Neuron (in vitro differentiated cells): ENCODE measurements around the gene CCBE1.

Experiments used
- H2AFZ ChIP-seq: one replicate; pipeline ENCODE4 v1.6.1; 2013; ENCODE audit warnings: low read depth, mild to moderate bottlenecking, inconsistent platforms, low read length, moderate library complexity
- H3K27me3 ChIP-seq: one replicate; pipeline ENCODE4 v1.6.1; 2013; ENCODE audit warnings: low read length; ENCODE audit not compliant: insufficient read depth
- H3K36me3 ChIP-seq: one replicate; pipeline ENCODE4 v1.6.1; 2013; ENCODE audit warnings: low read length; ENCODE audit not compliant: insufficient read depth
- H3K4me1 ChIP-seq: one replicate; pipeline ENCODE4 v1.6.1; 2013; ENCODE audit warnings: low read length; ENCODE audit not compliant: insufficient read depth
- H3K4me3 ChIP-seq: 2 replicates; pipeline ENCODE4 v1.5.1; 2013; ENCODE audit warnings: mild to moderate bottlenecking, low read length, moderate library complexity
- H3K9me3 ChIP-seq: one replicate; pipeline ENCODE4 v1.6.1; 2013; ENCODE audit warnings: low read length

Gene CCBE1

DNA sequence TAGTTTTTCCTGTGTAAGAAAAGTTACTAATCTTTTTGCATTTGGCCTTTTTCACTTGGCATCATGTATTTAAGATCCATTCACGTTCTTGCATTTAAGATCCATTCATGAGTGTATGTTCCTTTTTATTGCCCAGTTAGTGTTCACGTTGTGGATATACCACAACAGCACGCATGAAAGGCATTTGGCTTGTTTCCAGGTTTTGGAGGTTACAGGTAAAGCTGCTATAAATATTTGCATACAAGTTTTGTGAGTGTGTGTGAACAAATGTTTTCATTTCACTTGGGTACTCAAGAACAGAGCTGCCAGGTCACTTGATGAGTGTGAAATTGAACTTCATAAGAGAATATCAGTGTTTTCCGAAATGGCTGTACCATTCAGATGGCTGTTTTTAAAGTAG lies 121.2 kb downstream of the CCBE1 start:
- H3K4me1 ChIP-seq, result peaks cover under 1% of the 10 kb centered on the region
- no peak overlapping the region for H2AFZ ChIP-seq

DNA sequence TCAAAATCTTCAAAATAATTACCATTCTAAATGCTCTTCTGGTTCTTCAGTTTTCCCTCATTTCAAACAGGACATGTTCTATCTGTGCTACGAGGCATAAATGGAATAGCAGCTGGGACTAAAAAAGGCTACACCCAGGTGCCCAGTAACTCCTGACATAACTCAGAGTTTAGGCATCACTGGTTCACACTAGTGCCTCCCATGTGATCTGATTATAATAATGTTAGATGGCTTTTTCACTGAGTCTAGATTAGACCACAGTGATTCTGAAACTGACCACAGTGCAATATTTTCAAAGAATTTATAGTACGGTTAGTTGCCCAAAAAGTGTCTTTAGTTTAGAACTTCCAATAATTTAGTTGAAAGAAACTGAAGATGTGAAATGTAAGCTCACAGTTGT lies 123.3 kb downstream of the CCBE1 start:
- peaks cover 15% of the 10 kb centered on the region for H3K4me1 ChIP-seq
- peaks cover 5% of the 10 kb centered on the region for H3K27me3 ChIP-seq
- H3K36me3 ChIP-seq, result no peaks in the 10 kb centered on the region
- no peak overlapping the region for H3K4me3 ChIP-seq
- H2AFZ ChIP-seq, result no peak overlapping the region
- no peaks in the 10 kb centered on the region for H3K9me3 ChIP-seq

More for the DNA sequence above, 121.2 kb downstream of the CCBE1 start:
- Histone ChIP-seq H3K36me3 (no peaks in the 10 kb centered on the region), H3K9me3 (no peaks in the 10 kb centered on the region), H3K4me3 (no peak overlapping the region), H3K27me3 (peaks cover 5% of the 10 kb centered on the region)

DNA sequence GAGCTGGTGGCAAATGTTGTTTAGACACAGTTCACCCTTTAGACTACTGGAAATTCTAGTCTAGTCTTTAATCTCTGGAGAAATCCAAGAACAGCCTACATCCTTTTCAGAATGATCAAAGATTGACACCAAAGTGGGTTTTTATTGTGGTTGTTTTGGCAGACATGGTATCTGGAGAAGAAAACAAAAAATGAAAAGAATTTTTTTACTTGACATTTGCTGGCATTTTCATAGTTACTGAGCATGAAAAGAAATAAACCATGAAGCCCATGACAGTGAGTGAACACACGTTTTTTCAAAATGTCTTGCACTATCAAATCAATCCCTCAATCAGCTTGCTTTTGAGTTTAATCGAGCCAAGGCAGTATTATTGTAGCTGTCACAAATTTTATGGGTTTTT lies 125.3 kb downstream of the CCBE1 start:
- Histone ChIP-seq H3K27me3 (peaks cover 13% of the 10 kb centered on the region), H2AFZ (no peak overlapping the region), H3K9me3 (no peaks in the 10 kb centered on the region), H3K4me3 (no peak overlapping the region), H3K36me3 (no peaks in the 10 kb centered on the region), H3K4me1 (peaks cover 15% of the 10 kb centered on the region)

DNA sequence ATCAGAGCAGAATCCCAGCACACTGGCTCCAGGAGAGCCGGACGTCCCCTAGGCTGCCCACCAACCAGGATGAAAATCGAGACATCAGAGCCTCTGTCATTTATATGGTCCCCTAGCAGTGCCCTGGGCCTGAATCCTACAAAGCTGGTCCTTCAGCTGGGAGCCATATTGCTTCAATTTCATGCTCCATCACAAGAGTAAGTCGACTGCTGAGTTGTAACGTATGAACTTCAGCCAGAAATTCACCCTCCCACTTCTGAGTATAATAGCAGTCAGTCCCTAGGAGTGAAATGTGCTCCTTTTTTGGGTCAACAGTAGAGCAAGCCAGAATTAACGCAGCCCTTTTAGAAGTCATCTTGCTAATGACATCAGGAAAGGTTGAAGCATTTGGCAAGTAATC lies 126.4 kb downstream of the CCBE1 start:
- no peaks in the 10 kb centered on the region for H3K9me3 ChIP-seq
- no peak overlapping the region for H2AFZ ChIP-seq
- H3K27me3 ChIP-seq, result peaks cover 11% of the 10 kb centered on the region
- peaks cover 15% of the 10 kb centered on the region for H3K4me1 ChIP-seq
- H3K36me3 ChIP-seq, result no peaks in the 10 kb centered on the region
- H3K4me3 ChIP-seq, result no peak overlapping the region

DNA sequence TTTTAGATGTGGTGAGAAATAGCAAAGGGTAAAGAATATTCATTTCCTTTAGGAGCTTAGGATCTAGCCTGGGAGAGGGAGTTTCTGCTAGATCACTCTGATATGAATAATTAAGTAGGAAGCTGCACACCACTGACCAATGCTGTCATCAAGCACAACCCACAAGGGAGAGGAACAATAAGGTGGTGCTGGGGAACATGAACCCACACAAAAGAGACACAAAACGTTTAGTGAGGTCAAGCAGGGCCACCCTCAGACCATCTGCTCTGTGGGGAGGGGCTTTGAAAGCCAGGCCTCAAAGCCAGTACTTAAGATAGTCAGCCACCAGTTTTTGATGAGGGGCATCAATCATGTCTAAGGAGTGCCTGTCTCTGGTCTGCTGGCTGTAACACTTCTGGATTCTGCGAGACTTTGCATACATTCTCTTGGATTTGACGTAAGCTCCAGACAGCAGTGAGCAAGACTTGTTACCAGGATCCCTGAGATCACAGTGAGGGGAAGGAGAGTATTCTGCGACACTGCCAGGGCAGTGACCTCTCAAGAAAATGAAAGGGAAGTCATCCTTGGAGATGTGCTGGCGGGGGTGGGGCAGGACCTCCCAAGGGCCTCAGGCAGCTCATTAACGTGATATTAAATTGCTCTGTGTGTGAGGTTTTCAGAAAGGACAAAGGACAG lies 127.0 kb downstream of the CCBE1 start:
- H3K9me3 ChIP-seq, result no peaks in the 10 kb centered on the region
- no peak overlapping the region for H3K4me3 ChIP-seq
- no peak overlapping the region for H2AFZ ChIP-seq
- H3K36me3 ChIP-seq, result no peaks in the 10 kb centered on the region
- H3K4me1 ChIP-seq, result peaks cover 15% of the 10 kb centered on the region
- peaks cover 11% of the 10 kb centered on the region for H3K27me3 ChIP-seq

DNA sequence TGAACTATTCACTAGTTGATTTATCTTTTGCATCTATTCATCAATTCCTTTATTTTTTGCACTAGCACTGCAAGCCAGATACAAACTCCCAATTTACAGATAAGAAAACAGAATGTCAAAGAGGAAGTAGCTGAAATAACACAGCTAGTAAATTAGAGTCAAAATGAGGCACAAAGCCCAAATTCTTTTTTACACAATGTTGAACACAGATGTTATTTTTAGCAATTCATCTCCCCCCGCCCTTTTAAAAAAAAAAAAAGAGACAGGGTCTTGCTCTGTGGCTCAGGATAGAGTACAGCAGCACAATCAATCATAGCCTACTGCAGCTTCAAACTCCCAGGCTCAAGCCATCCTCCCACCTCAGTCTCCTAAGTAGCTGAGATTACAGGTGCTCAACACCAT lies 127.8 kb downstream of the CCBE1 start:
- Histone ChIP-seq H3K4me1 (peaks cover 15% of the 10 kb centered on the region), H2AFZ (no peak overlapping the region), H3K9me3 (no peaks in the 10 kb centered on the region)

DNA sequence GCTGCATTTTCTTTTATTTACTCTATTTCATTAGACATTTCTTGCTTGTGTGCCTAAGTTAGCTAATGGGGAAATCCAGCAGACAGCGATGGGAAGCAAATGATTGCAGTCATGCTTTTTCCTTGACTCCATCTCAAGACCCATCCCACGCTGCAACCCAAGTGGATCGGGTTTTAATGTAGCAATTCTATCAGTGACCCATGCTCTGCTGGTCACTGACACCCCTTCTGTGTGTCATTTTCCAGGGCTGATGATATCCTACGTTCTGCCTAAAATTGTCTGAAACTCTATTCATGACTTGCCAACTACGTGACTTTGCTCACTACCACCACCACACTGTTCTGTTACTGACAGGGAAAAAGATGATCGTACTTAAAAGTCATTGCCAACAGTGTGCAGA lies 129.8 kb downstream of the CCBE1 start:
- no peaks in the 10 kb centered on the region for H3K36me3 ChIP-seq
- H3K4me3 ChIP-seq, result no peak overlapping the region
- peaks cover 15% of the 10 kb centered on the region for H3K4me1 ChIP-seq
- no peak overlapping the region for H2AFZ ChIP-seq
- no peaks in the 10 kb centered on the region for H3K9me3 ChIP-seq
- peaks cover 12% of the 10 kb centered on the region for H3K27me3 ChIP-seq

More for the DNA sequence above, 127.8 kb downstream of the CCBE1 start:
- no peak overlapping the region for H3K4me3 ChIP-seq
- H3K36me3 ChIP-seq, result no peaks in the 10 kb centered on the region
- H3K27me3 ChIP-seq, result peaks cover 8% of the 10 kb centered on the region

DNA sequence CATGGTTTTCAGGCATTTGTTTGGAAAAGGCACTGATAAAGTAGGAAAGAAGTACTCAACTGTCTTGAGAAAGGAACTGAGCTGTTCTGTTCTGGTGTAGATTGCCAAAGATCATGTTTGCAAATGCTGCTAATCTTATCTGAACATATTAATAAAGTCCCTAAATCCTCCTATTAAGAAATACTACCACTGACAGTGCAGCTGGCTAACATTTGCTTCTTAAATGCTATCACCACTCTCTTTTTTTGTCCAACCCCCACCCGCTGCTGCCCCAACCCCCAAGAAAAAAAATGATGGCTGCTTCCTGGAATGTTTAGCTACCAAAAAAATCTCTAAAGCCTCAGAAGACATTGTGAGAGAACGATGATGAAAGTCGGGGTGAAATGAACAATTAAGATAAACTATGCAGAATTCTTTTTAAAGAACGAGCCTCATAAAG lies 130.7 kb downstream of the CCBE1 start:
- Histone ChIP-seq H3K9me3 (no peaks in the 10 kb centered on the region), H3K27me3 (peaks cover 16% of the 10 kb centered on the region), H3K4me3 (no peak overlapping the region), H3K36me3 (no peaks in the 10 kb centered on the region), H2AFZ (no peak overlapping the region), H3K4me1 (peaks cover 15% of the 10 kb centered on the region)

DNA sequence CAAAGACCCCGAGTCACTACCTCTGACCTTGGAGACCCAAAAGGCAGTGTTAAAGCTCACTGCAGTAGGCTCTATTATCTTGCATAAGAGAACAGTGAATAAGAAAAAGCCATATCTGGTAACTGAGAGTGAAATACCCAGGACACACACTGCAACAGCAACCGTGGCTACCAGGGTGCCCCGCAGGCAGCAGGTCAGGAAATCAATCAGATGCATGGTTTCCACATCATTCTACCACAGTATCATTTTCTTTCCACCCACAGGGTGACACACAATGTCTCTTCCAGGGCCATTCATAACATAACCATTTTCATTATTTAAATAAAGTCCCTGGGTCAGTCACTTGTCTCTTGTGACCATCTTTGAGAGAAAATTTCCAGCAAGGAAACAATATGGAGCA lies 131.3 kb downstream of the CCBE1 start:
- H3K9me3 ChIP-seq, result no peaks in the 10 kb centered on the region
- peaks cover 14% of the 10 kb centered on the region for H3K4me1 ChIP-seq
- no peak overlapping the region for H2AFZ ChIP-seq
- H3K36me3 ChIP-seq, result no peaks in the 10 kb centered on the region
- no peak overlapping the region for H3K4me3 ChIP-seq
- H3K27me3 ChIP-seq, result peaks cover 16% of the 10 kb centered on the region

DNA sequence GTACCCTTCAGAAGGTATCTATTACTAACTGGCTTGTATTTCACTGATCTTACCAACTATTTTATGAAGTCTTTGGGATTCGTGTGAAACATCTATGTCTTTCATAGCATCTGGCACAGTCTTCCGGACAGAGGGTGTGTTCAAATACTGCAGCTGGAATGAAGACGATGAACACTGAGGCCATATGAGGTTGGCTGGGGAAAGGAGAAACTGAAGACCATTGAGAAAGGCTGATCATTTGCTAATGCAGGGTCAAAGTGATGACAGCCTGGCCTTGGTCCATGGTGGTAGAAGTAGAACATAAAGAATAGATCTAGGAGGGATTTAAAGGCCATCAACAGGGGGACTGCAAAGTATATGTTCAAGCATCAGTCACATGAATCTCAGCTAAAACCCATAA lies 132.7 kb downstream of the CCBE1 start:
- H3K9me3 ChIP-seq, result no peaks in the 10 kb centered on the region
- H3K4me1 ChIP-seq, result peaks cover under 1% of the 10 kb centered on the region
- no peaks in the 10 kb centered on the region for H3K36me3 ChIP-seq
- H2AFZ ChIP-seq, result no peak overlapping the region
- peaks cover 16% of the 10 kb centered on the region for H3K27me3 ChIP-seq
- H3K4me3 ChIP-seq, result no peak overlapping the region

DNA sequence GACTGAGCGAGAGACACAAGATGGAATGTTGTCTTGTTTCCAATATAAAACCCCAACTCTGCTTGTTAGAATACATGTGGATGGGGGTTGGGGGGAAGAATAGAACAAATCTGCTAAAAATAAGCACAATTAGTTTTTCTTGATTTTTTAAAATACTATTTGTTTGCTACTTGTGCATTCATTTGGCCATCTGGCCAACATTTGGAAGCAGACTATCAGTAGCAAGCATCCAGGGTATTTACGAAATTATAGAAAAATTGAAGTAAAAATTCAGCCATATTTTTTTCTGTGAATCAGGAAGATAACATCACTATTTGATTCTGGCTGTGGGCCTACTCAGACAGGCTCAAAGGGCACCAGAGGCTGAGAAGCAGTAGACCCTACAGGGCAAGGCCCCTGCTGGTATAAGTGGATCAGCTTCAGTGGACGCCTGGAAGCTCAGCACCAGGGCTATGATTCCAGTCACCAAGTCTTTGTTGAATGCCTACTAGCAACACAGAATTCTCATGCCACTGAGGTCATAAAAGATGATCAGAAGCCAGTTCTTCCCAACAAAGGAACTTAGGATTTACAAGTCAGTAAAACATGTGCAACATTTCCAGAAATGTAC lies 133.9 kb downstream of the CCBE1 start:
- H3K36me3 ChIP-seq, result no peaks in the 10 kb centered on the region
- peaks cover 14% of the 10 kb centered on the region for H3K27me3 ChIP-seq
- H3K4me3 ChIP-seq, result no peak overlapping the region
- H3K4me1 ChIP-seq, result no peaks in the 10 kb centered on the region
- no peak overlapping the region for H2AFZ ChIP-seq
- no peaks in the 10 kb centered on the region for H3K9me3 ChIP-seq

DNA sequence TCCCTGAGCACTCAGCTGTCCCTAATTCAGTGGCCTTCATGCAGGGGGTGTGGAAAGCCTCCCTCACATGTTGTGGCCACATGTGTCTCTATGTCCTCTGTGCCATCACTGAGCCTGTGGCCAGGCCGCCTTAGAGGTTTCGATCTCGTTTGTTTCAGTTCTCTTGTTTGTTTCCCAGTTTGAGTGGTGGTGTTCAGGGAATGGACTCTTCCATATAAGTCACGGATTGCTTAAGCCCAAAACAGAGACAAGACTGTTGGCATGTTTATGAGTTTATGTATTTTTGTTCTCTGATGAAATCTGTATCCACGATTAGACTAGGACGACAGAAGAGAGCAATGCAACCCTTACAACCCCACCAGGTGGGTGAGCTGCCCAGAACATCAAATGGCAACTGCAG lies 134.5 kb downstream of the CCBE1 start:
- peaks cover 12% of the 10 kb centered on the region for H3K27me3 ChIP-seq
- no peak overlapping the region for H2AFZ ChIP-seq
- H3K4me1 ChIP-seq, result no peaks in the 10 kb centered on the region
- no peak overlapping the region for H3K4me3 ChIP-seq
- H3K9me3 ChIP-seq, result no peaks in the 10 kb centered on the region
- H3K36me3 ChIP-seq, result no peaks in the 10 kb centered on the region

DNA sequence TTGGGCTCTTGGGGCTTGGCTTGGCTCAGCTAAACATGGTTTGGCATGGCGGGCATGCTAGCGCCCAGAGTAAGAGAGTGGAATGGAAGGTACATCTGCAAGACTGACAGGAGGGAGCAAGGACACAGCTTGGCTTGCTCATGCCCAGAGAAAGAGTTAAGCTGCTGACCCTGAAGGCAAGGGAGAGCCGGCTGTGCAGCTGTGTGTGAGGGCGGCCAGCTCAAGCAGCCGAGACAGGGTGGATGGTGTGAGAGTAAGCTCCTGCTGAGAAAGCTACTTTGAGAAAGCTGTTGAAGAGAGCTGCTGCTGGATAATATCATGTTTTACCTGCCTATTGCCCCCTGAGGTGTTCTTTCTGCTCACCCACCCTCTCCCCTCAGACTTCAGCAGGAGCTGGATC lies 135.6 kb downstream of the CCBE1 start:
- no peaks in the 10 kb centered on the region for H3K9me3 ChIP-seq
- H3K4me1 ChIP-seq, result no peaks in the 10 kb centered on the region
- no peaks in the 10 kb centered on the region for H3K36me3 ChIP-seq
- H3K4me3 ChIP-seq, result no peak overlapping the region
- H2AFZ ChIP-seq, result no peak overlapping the region
- peaks cover 12% of the 10 kb centered on the region for H3K27me3 ChIP-seq

DNA sequence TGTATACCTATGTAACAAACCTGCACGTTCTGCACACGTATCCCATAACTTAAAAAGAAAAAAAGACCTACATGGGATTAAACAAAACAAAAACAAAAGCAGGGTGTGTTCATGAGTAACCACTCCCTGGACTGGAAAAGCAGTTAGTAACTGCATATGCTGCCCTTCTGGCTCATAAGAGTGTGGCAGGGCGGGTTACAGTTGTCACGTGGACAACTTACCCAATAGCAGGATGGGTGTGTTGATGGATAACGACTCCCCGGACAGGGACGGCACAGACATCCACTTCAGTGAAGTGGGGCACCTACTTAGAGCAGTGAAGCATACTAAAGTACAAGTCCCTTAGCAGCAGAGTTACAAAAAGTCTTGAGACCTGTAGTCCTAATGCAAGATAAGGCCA lies 136.7 kb downstream of the CCBE1 start:
- Histone ChIP-seq H3K27me3 (peaks cover 12% of the 10 kb centered on the region), H2AFZ (no peak overlapping the region), H3K36me3 (no peaks in the 10 kb centered on the region), H3K4me3 (no peak overlapping the region), H3K9me3 (no peaks in the 10 kb centered on the region), H3K4me1 (no peaks in the 10 kb centered on the region)
